Adipose tissue (tissue), 3 donors: Measurements from ENCODE around the gene CDCP2. TPM values are rescaled to one million over a fixed set of nuclear protein-coding genes. Genes with fewer than 3 reads are reported as not detected.

ENCODE experiments used
- H3K27ac ChIP-seq: one replicate; pipeline ENCODE4 v1.5.1; 2013; ENCODE audit warnings: low read depth, low read length
- WGBS, 3 donors: extraction: QIAGEN DNeasy Blood & Tissue Kit; methylation state at CpG; one replicate each; pipeline ENCODE4 v1.1.7; 2013; 5-methylcytosine and 5-hydroxymethylcytosine counted together
- polyA plus RNA-seq, 3 donors: library from polyadenylated mRNA; stranded (reverse); fragments of 200-250 nt; gene quantifications; one replicate each; pipeline ENCODE4 v1.2.3, GENCODE V29; 2013
- donor health status: healthy with polysubstance abuse.
- donor health status: Bipolar disorder and iron deficiency.
- donor health status: healthy.

CDCP2 gene
- polyA plus RNA-seq: under 1 TPM in 1 of 3 donors, not detected in 2; 0.06 TPM

- H3K27ac ChIP-seq: no peak within 1 kb of the TSS
- 94 to 97% (median 96%) methylated on average over 5 of the region's 5 CpGs for WGBS, 3 donors
Observed at GRCh38 chr1:54152696-54153095, at the start of gene CDCP2. Gene CDCP2 (minus strand): TSS chr1:54153000. CDS start chr1:54152922, 78 bp downstream.

- 1 to 2% (median 2%) methylated on average over 15 of the region's 15 CpGs for WGBS, 3 donors
- H3K27ac ChIP-seq: no peak overlapping the region
Observed at GRCh38 chr1:54200519-54200997, 47.8 kb upstream of the CDCP2 start.

- 0% methylated on average over 50 to 51 of the region's 51 CpGs for WGBS, 3 donors
Observed at GRCh38 chr1:54199765-54200518, 47.1 kb upstream of the CDCP2 start, which contains the start of the genes CYB5RL and MRPL37. Gene CYB5RL (minus strand): TSS chr1:54200030. CDS start chr1:54195616, 4,414 bp downstream. Gene MRPL37 (plus strand): TSS chr1:54200167. CDS start chr1:54200244, 77 bp downstream.

GRCh38 chr1:54199151-54199764, 46.5 kb upstream of the CDCP2 start:
- 11 to 13% (median 12%) methylated on average over 17 of the region's 17 CpGs for WGBS, 3 donors
- no peak overlapping the region for H3K27ac ChIP-seq

More at GRCh38 chr1:54199765-54200518, 47.1 kb upstream of the CDCP2 start, which contains the start of the genes CYB5RL and MRPL37:
- H3K27ac ChIP-seq: no peak within 1 kb of the TSS

- 93 to 95% (median 93%) methylated on average over 5 of the region's 5 CpGs for WGBS, 3 donors
- H3K27ac ChIP-seq: no peak overlapping the region
Observed at GRCh38 chr1:54193453-54193852, 40.7 kb upstream of the CDCP2 start.

GRCh38 chr1:54191525-54191924, 38.7 kb upstream of the CDCP2 start:
- WGBS, 3 donors: 0 to 100% (median 95%) methylated on average over 1 of the region's 1 CpG
- H3K27ac ChIP-seq: no peak overlapping the region

GRCh38 chr1:54190526-54190925, 37.7 kb upstream of the CDCP2 start:
- WGBS, 3 donors: 83 to 95% (median 91%) methylated on average over 9 of the region's 9 CpGs
- no peak overlapping the region for H3K27ac ChIP-seq

GRCh38 chr1:54188291-54188690, 35.5 kb upstream of the CDCP2 start:
- WGBS, 3 donors: 80 to 81% (median 81%) methylated on average over 1 of the region's 1 CpG
- H3K27ac ChIP-seq: no peak overlapping the region

GRCh38 chr1:54186056-54186455, 33.3 kb upstream of the CDCP2 start:
- 93 to 96% (median 94%) methylated on average over 3 of the region's 3 CpGs for WGBS, 3 donors
- no peak overlapping the region for H3K27ac ChIP-seq

- WGBS, 3 donors: 96 to 97% (median 97%) methylated on average over 5 of the region's 5 CpGs
- H3K27ac ChIP-seq: no peak overlapping the region
Observed at GRCh38 chr1:54180701-54181360, 28.0 kb upstream of the CDCP2 start.

GRCh38 chr1:54178296-54179070, 25.7 kb upstream of the CDCP2 start:
- 81 to 88% (median 81%) methylated on average over 9 of the region's 9 CpGs for WGBS, 3 donors
- no peak overlapping the region for H3K27ac ChIP-seq

GRCh38 chr1:54177726-54178125, 24.9 kb upstream of the CDCP2 start:
- no peak overlapping the region for H3K27ac ChIP-seq
- 92 to 94% (median 93%) methylated on average over 8 of the region's 8 CpGs for WGBS, 3 donors

- no peak overlapping the region for H3K27ac ChIP-seq
- WGBS, 3 donors: 94 to 97% (median 95%) methylated on average over 6 of the region's 6 CpGs
Observed at GRCh38 chr1:54176621-54177327, 24.0 kb upstream of the CDCP2 start.

- H3K27ac ChIP-seq: no peak overlapping the region
- 91 to 98% (median 94%) methylated on average over 4 of the region's 4 CpGs for WGBS, 3 donors
Observed at GRCh38 chr1:54174106-54174505, 21.3 kb upstream of the CDCP2 start.

- WGBS, 3 donors: 68 to 80% (median 72%) methylated on average over 9 of the region's 9 CpGs
- no peak overlapping the region for H3K27ac ChIP-seq
Observed at GRCh38 chr1:54173681-54174080, 20.9 kb upstream of the CDCP2 start.

- no peak overlapping the region for H3K27ac ChIP-seq
- 62 to 77% (median 62%) methylated on average over 10 of the region's 10 CpGs for WGBS, 3 donors
Observed at GRCh38 chr1:54172614-54173599, 20.1 kb upstream of the CDCP2 start.

- H3K27ac ChIP-seq: no peak overlapping the region
- WGBS, 3 donors: 85 to 91% (median 90%) methylated on average over 8 of the region's 8 CpGs
Observed at GRCh38 chr1:54171606-54172005, 18.8 kb upstream of the CDCP2 start.
